ENCODE results near the gene SHISA8.

Gene SHISA8

GRCh38 chr22:41933411-41934177, 18.7 kb upstream of the SHISA8 start:
- no peak for DNase-seq

- DNase-seq, result no peak
These were observed 17.5 kb upstream of the SHISA8 start for GRCh38 chr22:41932353-41932752.

GRCh38 chr22:41931701-41932269, 16.9 kb upstream of the SHISA8 start:
- DNase-seq, result no peak

- DNase-seq, result no peak
These were observed 14.5 kb upstream of the SHISA8 start for GRCh38 chr22:41929418-41929810.

GRCh38 chr22:41928593-41929417, 13.9 kb upstream of the SHISA8 start:
- DNase-seq, result no peak

GRCh38 chr22:41927813-41928212, 12.9 kb upstream of the SHISA8 start:
- DNase-seq, result no peak

GRCh38 chr22:41925783-41926460, 11.0 kb upstream of the SHISA8 start:
- DNase-seq, result no peak

GRCh38 chr22:41923595-41924276, 8.9 kb upstream of the SHISA8 start:
- no peak for DNase-seq

GRCh38 chr22:41922940-41923594, 8.2 kb upstream of the SHISA8 start:
- DNase-seq, result no peak

GRCh38 chr22:41922328-41922727, 7.5 kb upstream of the SHISA8 start:
- DNase-seq, result no peak

- DNase-seq, result no peak
These were observed 5.5 kb upstream of the SHISA8 start for GRCh38 chr22:41920271-41920976.

GRCh38 chr22:41919357-41920224, 4.7 kb upstream of the SHISA8 start:
- DNase-seq, result no peak

GRCh38 chr22:41917903-41918791, 3.3 kb upstream of the SHISA8 start:
- no peak for DNase-seq

GRCh38 chr22:41917375-41917902, 2.6 kb upstream of the SHISA8 start:
- no peak for DNase-seq

- DNase-seq, result no peak
These were observed 2.0 kb upstream of the SHISA8 start for GRCh38 chr22:41916745-41917358.

- DNase-seq, result no peak
These were observed 1.1 kb upstream of the SHISA8 start for GRCh38 chr22:41915786-41916493.

- DNase-seq, result no peak
These were observed 251 bp downstream of the SHISA8 start for GRCh38 chr22:41914611-41915034.
